HepG2 (cell line): ENCODE measurements around the gene FDXACB1. TPM values are rescaled to one million over a fixed set of nuclear protein-coding genes. Genes with fewer than 3 reads are reported as not detected.

Experiments
- ATF4 ChIP-seq, 2 experiments: fragments of 450-650 bp in 1 of 2; sonication (generic) in 1 of 2; formaldehyde crosslinking; IDR thresholded peaks; 2 replicates each; pipeline versions ENCODE4 v1.5.0 to v1.8.0; 2020 to 2022; ENCODE audit warnings: mild to moderate bottlenecking in 1 of 2, missing genetic modification reagents in 1 of 2
- CCDC6 ChIP-seq: sonication (generic); formaldehyde crosslinking; IDR thresholded peaks from 2 replicates; pipeline ENCODE4 v1.8.1; 2022; ENCODE audit warnings: mild to moderate bottlenecking, missing genetic modification reagents, moderate library complexity
- CEBPG ChIP-seq: IDR thresholded peaks from 2 replicates; pipeline ENCODE4 v1.6.1; 2016
- E2F2 ChIP-seq: sonication (generic); formaldehyde crosslinking; IDR thresholded peaks from 2 replicates; pipeline ENCODE4 v1.4.0; 2020; ENCODE audit warnings: missing genetic modification reagents, borderline replicate concordance
- JDP2 ChIP-seq: sonication (generic); formaldehyde crosslinking; IDR thresholded peaks from 2 replicates; pipeline ENCODE4 v1.8.1; 2022; ENCODE audit warnings: missing genetic modification reagents, borderline replicate concordance
- KAT2B ChIP-seq: fragments of 150-350 bp; IDR thresholded peaks from 2 replicates; pipeline ENCODE4 v1.6.1; 2014; ENCODE audit warnings: low read depth, low read length, borderline replicate concordance
- MEIS2 ChIP-seq: sonication (generic); formaldehyde crosslinking; IDR thresholded peaks from 2 replicates; pipeline ENCODE4 v1.9.0; 2021; ENCODE audit warnings: mild to moderate bottlenecking, missing genetic modification reagents
- NR0B2 ChIP-seq: sonication (generic); formaldehyde crosslinking; IDR thresholded peaks from 2 replicates; pipeline ENCODE4 v1.4.0; 2020; ENCODE audit warnings: mild to moderate bottlenecking, missing genetic modification reagents
- NRL ChIP-seq: sonication (generic); formaldehyde crosslinking; IDR thresholded peaks from 2 replicates; pipeline ENCODE4 v1.5.0; 2020; ENCODE audit warnings: missing genetic modification reagents, mild to moderate bottlenecking, moderate library complexity, borderline replicate concordance
- PHF20 ChIP-seq: sonication (generic); formaldehyde crosslinking; IDR thresholded peaks from 2 replicates; pipeline ENCODE4 v1.5.0; 2020; ENCODE audit warnings: mild to moderate bottlenecking, missing genetic modification reagents
- SMAD9 ChIP-seq: sonication (generic); formaldehyde crosslinking; IDR thresholded peaks from 2 replicates; pipeline ENCODE4 v1.5.1; 2020; ENCODE audit warnings: mild to moderate bottlenecking, missing genetic modification reagents
- SRY ChIP-seq: sonication (generic); formaldehyde crosslinking; IDR thresholded peaks from 2 replicates; pipeline ENCODE4 v1.8.0; 2022; ENCODE audit warnings: mild to moderate bottlenecking, missing genetic modification reagents
- ZHX2 ChIP-seq, 2 experiments: sonication (generic) in 1 of 2; formaldehyde crosslinking in 1 of 2; IDR thresholded peaks; 2 replicates each; pipeline versions ENCODE4 v1.6.1 to v1.9.0; 2014 to 2022; ENCODE audit warnings: antibody characterized with exemption in 1 of 2, borderline replicate concordance in 1 of 2, inconsistent platforms in 1 of 2, low read depth in 1 of 2, missing genetic modification reagents in 1 of 2
- ZNF124 ChIP-seq: sonication (generic); formaldehyde crosslinking; IDR thresholded peaks from 2 replicates; pipeline ENCODE4 v1.4.0; 2020; ENCODE audit warnings: missing genetic modification reagents
- ZNF468 ChIP-seq: sonication (generic); formaldehyde crosslinking; IDR thresholded peaks from 2 replicates; pipeline ENCODE4 v1.8.0; 2022; ENCODE audit warnings: mild to moderate bottlenecking, moderate library complexity, missing genetic modification reagents
- ZNF619 ChIP-seq: sonication (generic); formaldehyde crosslinking; IDR thresholded peaks from 2 replicates; pipeline ENCODE4 v1.4.0; 2020; ENCODE audit warnings: mild to moderate bottlenecking, missing genetic modification reagents
- ZNF800 ChIP-seq: sonication (generic); formaldehyde crosslinking; IDR thresholded peaks from 2 replicates; pipeline ENCODE4 v1.4.0; 2020; ENCODE audit warnings: missing genetic modification reagents
- polyA plus RNA-seq, 8 experiments: library from polyadenylated mRNA; depleted of rRNA in 3 of 8; stranded (reverse) in 7 of 8; unstranded in 1 of 8; fragments of >200 nt; fragmentation: Illumina TruSeq in 4 of 8; extraction: Trizol in 4 of 8; gene quantifications; 2 replicates each; pipeline versions ENCODE4 v1.2.1 to v1.2.3, GENCODE V29; 2011 to 2016; ENCODE audit warnings: low read depth in 4 of 8, missing spikeins in 1 of 8, mixed read lengths in 1 of 8; ENCODE audit not compliant: insufficient read depth in 1 of 8
- total RNA-seq, 5 experiments: library from RNA; depleted of rRNA; stranded (reverse); fragments of >200 nt; fragmentation: Illumina TruSeq; extraction: Trizol; gene quantifications; 2 replicates each; pipeline ENCODE4 v1.2.3, GENCODE V29; 2016; ENCODE audit warnings: low read depth in 1 of 5

Gene FDXACB1
- total and polyA plus RNA-seq, 2 of the 13 experiments (the other 11 are each of a cell fraction or from before 2014, with no cell fraction given) = 1.1 to 3.4 TPM

- TF ChIP-seq E2F2 = 0 out of 2 replicates have a peak, but pooled peaks have one; percentile 71
- peak; percentile 97 for TF ChIP-seq ZHX2 (IDR thresholded peaks at IDR 0.05; ENCODE audit: low read depth)
- no peak for TF ChIP-seq ZHX2 (CRISPR knock-in tag; IDR thresholded peaks at IDR 0.05; ENCODE audit: borderline replicate concordance)
- no peak; the same call in 1 of the 2 replicates for TF ChIP-seq NR0B2
- TF ChIP-seq ZNF619 (CRISPR knock-in tag) = peak; percentile 26; the same call in 1 of the 2 replicates
- no peak for TF ChIP-seq KAT2B
- TF ChIP-seq JDP2 (CRISPR knock-in tag) = no peak
- TF ChIP-seq NRL (CRISPR knock-in tag) = peak; percentile 22; the same call in 1 of the 2 replicates
- no peak for TF ChIP-seq SRY (CRISPR knock-in tag)
- peak; percentile 62; the same call in 1 of the 2 replicates for TF ChIP-seq ZNF800
- no peak for TF ChIP-seq SMAD9 (CRISPR knock-in tag)
- TF ChIP-seq CCDC6 (CRISPR knock-in tag) = peak; percentile 72
- TF ChIP-seq ZNF468 (CRISPR knock-in tag) = no peak
- TF ChIP-seq ATF4 (CRISPR knock-in tag; IDR thresholded peaks at IDR 0.05) = no peak; a peak in 1 of 4 replicates
- peak; percentile 98 for TF ChIP-seq PHF20 (CRISPR knock-in tag)
- no peak; the same call in 1 of the 2 replicates for TF ChIP-seq MEIS2 (CRISPR knock-in tag)
- no peak; the same call in 1 of the 2 replicates for TF ChIP-seq CEBPG
- TF ChIP-seq ZNF124 (CRISPR knock-in tag) = peak; percentile 60; the same call in 1 of the 2 replicates
Measured at GRCh38 chr11:111878849-111879636, at the start of gene FDXACB1, which contains the start of gene CFAP68 (continued).
